Measurements from ENCODE around the gene ALKBH2.

ALKBH2 gene

GRCh38 chr12:109124878-109125648, 31.8 kb upstream of the ALKBH2 start:
- no peak overlapping the region for H3K4me3 ChIP-seq (ENCODE audit: control insufficient read depth, low read depth, low read length)
- no peak for TF ChIP-seq CTCF (IDR thresholded peaks at IDR 0.05; ENCODE audit: control insufficient read depth, insufficient read depth, low read depth, low read length, missing control alignments)
- no peak for DNase-seq (ENCODE audit: low read depth)

GRCh38 chr12:109121346-109121880, 28.1 kb upstream of the ALKBH2 start:
- no peak for DNase-seq (ENCODE audit: low read depth)
- H3K4me3 ChIP-seq (ENCODE audit: control insufficient read depth, low read depth, low read length), result no peak overlapping the region
- no peak for TF ChIP-seq CTCF (IDR thresholded peaks at IDR 0.05; ENCODE audit: control insufficient read depth, insufficient read depth, low read depth, low read length, missing control alignments)

GRCh38 chr12:109120557-109120956, 27.3 kb upstream of the ALKBH2 start:
- no peak for DNase-seq (ENCODE audit: low read depth)
- H3K4me3 ChIP-seq (ENCODE audit: control insufficient read depth, low read depth, low read length), result no peak overlapping the region
- no peak for TF ChIP-seq CTCF (IDR thresholded peaks at IDR 0.05; ENCODE audit: control insufficient read depth, insufficient read depth, low read depth, low read length, missing control alignments)

GRCh38 chr12:109120095-109120494, 26.8 kb upstream of the ALKBH2 start:
- no peak overlapping the region for H3K4me3 ChIP-seq (ENCODE audit: control insufficient read depth, low read depth, low read length)
- TF ChIP-seq CTCF (IDR thresholded peaks at IDR 0.05; ENCODE audit: control insufficient read depth, insufficient read depth, low read depth, low read length, missing control alignments), result no peak
- no peak for DNase-seq (ENCODE audit: low read depth)

- no peak for DNase-seq (ENCODE audit: low read depth)
- H3K4me3 ChIP-seq (ENCODE audit: control insufficient read depth, low read depth, low read length), result no peak overlapping the region
- TF ChIP-seq CTCF (IDR thresholded peaks at IDR 0.05; ENCODE audit: control insufficient read depth, insufficient read depth, low read depth, low read length, missing control alignments), result no peak
These were observed 23.3 kb upstream of the ALKBH2 start for GRCh38 chr12:109116611-109116949.

GRCh38 chr12:109115758-109116610, 22.7 kb upstream of the ALKBH2 start, which contains the start of gene ACACB:
ACACB (plus strand) TSS chr12:109116587; CDS start chr12:109139406, 22,819 bp downstream.
- H3K4me3 ChIP-seq (ENCODE audit: control insufficient read depth, low read depth, low read length), result no peak within 1 kb of the TSS
- no peak for TF ChIP-seq CTCF (IDR thresholded peaks at IDR 0.05; ENCODE audit: control insufficient read depth, insufficient read depth, low read depth, low read length, missing control alignments)
- DNase-seq (ENCODE audit: low read depth), result no peak
